CD4-positive, alpha-beta T cell treated with Interleukin-15 for 1 hour (primary cell): ENCODE data around the gene MAP6.
"Not testable (repeated sequence)": the region's sequence is repeated elsewhere in the genome, so short reads cannot be mapped to it uniquely, and the experiment has no call there.

Source experiments
- DNase-seq: peaks from one replicate; pipeline ENCODE4 v3.0.0-alpha.2; 2020

MAP6 gene

GRCh38 chr11:75589933-75590332, 78.9 kb downstream of the MAP6 start:
- no peak for DNase-seq

GRCh38 chr11:75589051-75589450, 79.8 kb downstream of the MAP6 start:
- DNase-seq, result no peak

- no peak for DNase-seq
Measured at GRCh38 chr11:75588051-75588481, 80.8 kb downstream of the MAP6 start.

- no peak for DNase-seq
Measured at GRCh38 chr11:75586395-75586794, 82.4 kb downstream of the MAP6 start.

DNA sequence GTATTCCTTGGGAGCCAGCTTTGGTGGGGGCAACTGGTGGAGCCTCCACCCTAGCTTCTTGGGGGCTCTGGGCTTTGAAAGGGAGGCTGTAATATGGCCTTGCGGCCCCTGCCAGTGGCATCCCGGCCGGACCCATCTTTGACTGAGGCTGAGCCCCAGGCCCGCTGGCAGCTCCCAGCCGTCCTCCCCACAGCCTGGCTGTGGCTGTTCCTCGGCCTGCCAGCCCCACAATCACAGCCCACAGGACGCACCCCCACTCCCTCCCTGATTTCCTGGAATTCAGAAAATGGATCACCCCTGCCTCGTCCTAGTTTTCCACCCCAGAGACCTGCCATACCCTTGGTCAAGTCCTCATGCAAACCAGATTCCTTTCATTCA, 83.6 kb downstream of the MAP6 start:
- no peak for DNase-seq

DNA sequence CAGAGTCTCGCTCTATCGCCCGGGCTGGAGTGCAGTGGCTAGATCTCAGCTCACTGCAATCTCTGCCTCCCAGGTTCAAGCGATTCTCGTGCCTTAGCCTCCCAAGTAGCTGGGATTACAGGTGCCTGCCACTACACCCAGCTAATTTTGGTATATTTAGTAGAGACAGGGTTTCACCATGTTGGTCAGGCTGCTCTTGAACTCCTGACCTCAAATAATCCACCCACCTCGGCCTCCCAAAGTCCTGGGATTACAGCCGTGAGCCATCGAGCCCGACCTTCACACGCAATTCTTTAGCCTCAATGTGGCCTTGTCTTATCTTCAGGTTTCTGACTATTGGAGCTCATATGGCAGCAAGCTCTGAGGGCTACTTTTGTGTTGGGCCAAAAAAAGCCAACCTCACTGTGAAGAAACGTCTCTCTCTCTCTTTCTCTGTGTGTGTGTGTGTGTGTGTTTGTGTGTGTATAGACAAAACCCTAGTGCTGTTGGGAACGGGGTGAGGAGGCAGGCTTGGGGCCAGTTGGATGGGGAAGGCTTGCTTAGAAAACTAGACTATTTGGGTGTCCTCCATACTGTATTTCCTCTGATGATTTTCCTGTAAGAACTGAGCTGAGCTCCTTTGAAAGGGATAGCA, 84.1 kb downstream of the MAP6 start:
- DNase-seq, result not testable (repeated sequence)

GRCh38 chr11:75583718-75584658, 84.8 kb downstream of the MAP6 start:
- DNase-seq, result no peak

DNA sequence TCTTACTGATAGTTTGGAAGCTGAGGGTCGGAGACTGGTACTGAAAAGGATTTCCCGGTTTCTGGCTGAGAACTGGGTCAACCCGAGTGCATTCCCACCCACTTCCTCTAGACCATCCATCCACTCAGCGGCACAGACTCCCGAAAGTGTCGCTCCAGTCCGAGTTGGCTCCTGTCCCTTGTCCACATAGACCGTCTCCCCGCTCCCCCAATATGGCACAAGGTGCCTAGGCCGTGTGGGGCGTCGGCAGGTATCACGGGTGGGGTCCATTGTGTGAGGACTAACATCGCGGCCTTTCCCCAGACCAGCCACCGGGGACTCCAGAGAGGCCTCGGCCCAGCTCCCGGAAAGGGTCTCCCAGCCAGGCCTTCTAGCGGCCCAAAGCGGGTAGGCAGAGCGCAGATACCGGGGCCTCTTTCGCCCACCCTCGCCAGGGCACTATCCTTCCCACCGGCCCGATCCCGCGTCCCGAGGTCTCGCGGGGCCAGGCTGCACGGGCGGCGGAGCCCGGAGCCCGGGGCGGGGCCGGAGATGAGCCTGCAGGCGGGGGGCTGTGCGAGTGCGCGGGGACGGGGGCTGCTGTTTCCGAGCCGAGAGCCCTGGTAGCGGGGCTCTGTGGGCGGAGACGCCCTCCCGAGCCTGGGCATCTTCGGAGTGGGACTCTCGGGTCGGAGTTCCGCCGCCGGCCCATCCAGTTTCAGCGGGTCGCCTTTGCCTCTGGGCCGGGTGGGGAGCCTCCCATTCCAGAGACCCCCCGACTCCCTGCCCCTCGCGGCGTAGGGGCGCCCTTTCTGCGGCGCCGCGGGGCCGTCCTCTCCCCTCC, 85.7 kb downstream of the MAP6 start:
- DNase-seq, result peak; percentile 53

DNA sequence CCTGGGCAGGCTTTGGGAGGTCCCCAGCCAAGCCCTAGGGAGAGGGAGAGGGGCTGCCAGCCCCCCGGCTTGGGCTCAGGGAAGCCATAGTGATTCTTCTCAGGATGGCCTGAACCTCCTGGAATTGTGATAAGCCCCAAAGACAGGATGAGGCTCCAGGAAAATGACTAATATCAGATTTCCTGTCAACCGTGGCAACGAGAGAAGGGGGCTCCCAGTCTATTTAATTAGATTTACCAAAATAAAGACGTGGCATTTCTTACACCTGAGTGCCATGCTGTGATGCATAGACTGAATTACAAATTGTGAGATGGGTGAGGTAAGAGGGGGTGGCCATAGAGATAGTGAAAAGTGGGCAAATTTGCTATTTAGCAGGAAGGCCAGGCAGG, 86.3 kb downstream of the MAP6 start:
- no peak for DNase-seq

GRCh38 chr11:75579841-75580240, 89.0 kb downstream of the MAP6 start:
- DNase-seq, result no peak

- DNase-seq, result no peak
Measured at GRCh38 chr11:75578977-75579376, 89.9 kb downstream of the MAP6 start.

- peak; percentile 38 for DNase-seq
Measured at GRCh38 chr11:75577207-75577606, 91.6 kb downstream of the MAP6 start.

- DNase-seq, result peak; percentile 72
Measured at GRCh38 chr11:75576499-75576918, 92.3 kb downstream of the MAP6 start.

- DNase-seq, result no peak
Measured at GRCh38 chr11:75576017-75576416, 92.8 kb downstream of the MAP6 start.

DNA sequence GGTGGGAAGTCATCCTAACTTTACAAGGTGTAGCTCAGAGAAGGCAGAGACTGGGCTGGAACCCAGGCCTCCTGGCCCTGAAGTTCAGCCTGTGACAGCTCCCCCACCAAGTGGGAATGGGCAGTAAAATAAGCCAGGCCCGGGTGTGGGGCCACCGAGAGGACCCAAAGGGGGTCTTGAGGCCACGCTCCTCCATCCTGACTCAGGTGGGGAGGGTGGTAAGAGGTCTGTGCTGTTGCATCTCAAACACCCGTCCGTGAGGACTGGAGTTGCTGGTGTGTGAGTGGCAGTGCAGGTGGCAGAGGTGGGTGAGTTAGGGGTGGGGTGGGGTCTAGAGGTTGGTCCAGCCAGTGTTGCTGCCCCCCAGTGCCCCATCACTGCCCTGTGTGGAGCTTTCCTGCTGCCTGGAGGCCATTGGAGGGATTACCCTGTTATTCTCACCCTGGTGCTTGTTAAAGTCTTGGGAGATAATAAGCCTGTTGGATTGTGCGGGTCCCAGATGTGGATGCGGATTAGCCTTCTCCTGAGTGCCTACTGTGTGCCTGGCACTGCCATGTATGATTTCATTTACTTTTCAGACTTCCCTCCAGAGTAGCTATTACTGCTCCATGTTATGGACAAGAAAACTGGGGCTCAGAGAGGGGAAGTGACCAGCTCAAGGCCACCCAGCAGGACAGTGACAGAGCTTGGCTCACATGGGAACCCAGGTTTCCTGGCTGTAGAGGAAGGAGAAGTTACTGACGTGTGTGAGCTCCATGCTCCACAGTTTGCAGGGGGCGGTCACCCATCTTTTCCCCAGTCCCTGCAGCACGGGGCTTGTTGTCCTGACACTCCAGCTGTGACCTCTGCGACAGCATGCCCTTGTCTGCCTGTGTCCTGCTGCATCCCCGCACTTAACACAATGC, 93.9 kb downstream of the MAP6 start:
- no peak for DNase-seq

DNA sequence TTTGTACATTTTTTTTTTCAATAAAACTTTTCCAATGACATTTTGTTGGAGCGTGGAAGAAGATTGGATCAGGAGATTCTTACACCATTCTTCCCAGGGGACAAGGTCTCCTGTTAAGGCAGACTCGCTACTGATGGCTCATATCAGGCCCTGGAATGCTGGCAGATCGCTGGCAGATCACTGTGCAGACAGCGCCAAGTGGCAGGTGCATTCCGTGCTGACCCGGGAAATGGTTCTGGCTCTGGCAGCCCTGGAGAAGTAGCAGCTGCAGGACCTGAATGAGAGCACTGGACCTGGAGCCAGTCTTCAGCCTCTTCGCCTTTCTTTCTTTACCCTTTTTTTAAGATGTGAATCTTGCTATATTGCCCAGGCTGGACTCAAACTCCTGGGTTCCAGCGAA, 96.1 kb downstream of the MAP6 start:
- no peak for DNase-seq

- no peak for DNase-seq
Measured at GRCh38 chr11:75571625-75572024, 97.2 kb downstream of the MAP6 start.

- DNase-seq, result no peak
Measured at GRCh38 chr11:75570559-75571139, 98.2 kb downstream of the MAP6 start.

DNA sequence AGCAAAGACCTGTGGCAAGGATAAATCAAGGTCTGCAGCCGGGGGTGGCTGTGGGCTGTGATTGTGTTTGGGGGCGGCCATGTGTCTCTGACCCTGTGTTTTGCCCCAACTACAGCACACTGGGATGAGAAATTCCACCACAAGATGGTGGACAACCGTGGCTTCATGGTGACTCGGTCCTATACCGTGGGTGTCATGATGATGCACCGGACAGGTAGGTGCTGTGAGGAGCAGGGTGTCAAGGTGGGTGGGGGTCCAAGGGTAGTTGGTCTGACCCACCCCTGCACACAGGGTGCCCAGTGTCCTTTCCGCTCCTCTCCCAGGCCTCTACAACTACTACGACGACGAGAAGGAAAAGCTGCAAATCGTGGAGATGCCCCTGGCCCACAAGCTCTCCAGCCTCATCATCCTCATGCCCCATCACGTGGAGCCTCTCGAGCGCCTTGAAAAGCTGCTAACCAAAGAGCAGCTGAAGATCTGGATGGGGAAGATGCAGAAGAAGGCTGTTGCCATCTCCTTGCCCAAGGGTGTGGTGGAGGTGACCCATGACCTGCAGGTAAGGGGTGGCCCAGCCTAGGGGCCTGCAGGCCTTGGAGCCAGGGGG, 100.1 kb downstream of the MAP6 start:
- no peak for DNase-seq

- no peak for DNase-seq
Measured at GRCh38 chr11:75567971-75568370, 100.9 kb downstream of the MAP6 start.

DNA sequence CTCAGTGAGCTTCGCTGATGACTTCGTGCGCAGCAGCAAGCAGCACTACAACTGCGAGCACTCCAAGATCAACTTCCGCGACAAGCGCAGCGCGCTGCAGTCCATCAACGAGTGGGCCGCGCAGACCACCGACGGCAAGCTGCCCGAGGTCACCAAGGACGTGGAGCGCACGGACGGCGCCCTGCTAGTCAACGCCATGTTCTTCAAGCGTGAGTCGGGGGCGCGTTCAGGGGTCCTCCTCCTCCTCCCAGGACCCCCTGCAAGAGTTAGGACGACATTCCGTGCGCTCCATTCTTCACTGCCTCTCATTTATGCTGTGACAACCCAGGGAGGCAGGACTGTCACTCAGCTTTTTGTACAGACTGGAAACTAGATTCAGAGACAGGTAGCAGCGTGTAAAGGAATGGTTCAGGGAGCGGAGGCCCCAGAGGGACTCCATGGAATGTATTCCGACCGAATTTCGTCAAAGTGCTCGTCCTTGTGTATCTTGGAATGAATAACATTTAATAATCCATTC, 102.0 kb downstream of the MAP6 start:
- DNase-seq, result no peak
